ENCODE measurements around the gene CSNK2A2. TPM values are rescaled to one million over a fixed set of nuclear protein-coding genes. Genes with fewer than 3 reads are reported as not detected.

Gene CSNK2A2
- polyA plus RNA-seq, 1 donor from 2014 or later: 36.7 TPM

- H3K4me3 ChIP-seq (ENCODE audit: low read length): no peak overlapping the region
- no peaks in the 10 kb centered on the region for H3K9me2 ChIP-seq (ENCODE audit: insufficient read depth, low read length)
- peaks cover 12% of the 10 kb centered on the region for H3K79me2 ChIP-seq (replicated peaks; ENCODE audit: insufficient read depth, low read length)
- no peaks in the 10 kb centered on the region for H3K9me3 ChIP-seq (ENCODE audit: low read length)
- no peak overlapping the region for H3K27ac ChIP-seq (ENCODE audit: low read length)
- TF ChIP-seq EP300 (conservative IDR thresholded peaks at IDR 0.05; ENCODE audit: poor library complexity, severe bottlenecking): no peak
- TF ChIP-seq REST (IDR thresholded peaks at IDR 0.05; ENCODE audit: borderline replicate concordance): no peak
- TF ChIP-seq, protein P1, sequence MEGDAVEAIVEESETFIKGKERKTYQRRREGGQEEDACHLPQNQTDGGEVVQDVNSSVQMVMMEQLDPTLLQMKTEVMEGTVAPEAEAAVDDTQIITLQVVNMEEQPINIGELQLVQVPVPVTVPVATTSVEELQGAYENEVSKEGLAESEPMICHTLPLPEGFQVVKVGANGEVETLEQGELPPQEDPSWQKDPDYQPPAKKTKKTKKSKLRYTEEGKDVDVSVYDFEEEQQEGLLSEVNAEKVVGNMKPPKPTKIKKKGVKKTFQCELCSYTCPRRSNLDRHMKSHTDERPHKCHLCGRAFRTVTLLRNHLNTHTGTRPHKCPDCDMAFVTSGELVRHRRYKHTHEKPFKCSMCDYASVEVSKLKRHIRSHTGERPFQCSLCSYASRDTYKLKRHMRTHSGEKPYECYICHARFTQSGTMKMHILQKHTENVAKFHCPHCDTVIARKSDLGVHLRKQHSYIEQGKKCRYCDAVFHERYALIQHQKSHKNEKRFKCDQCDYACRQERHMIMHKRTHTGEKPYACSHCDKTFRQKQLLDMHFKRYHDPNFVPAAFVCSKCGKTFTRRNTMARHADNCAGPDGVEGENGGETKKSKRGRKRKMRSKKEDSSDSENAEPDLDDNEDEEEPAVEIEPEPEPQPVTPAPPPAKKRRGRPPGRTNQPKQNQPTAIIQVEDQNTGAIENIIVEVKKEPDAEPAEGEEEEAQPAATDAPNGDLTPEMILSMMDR (IDR thresholded peaks at IDR 0.05; ENCODE audit: poor library complexity, severe bottlenecking): no peak
- no peak overlapping the region for H3K4me2 ChIP-seq (ENCODE audit: low read length)
- H3K9ac ChIP-seq (ENCODE audit: low read length): no peak overlapping the region
- H3K27me3 ChIP-seq (ENCODE audit: insufficient read depth, low read depth, low read length): no peaks in the 10 kb centered on the region
- no peaks in the 10 kb centered on the region for H4K20me1 ChIP-seq (ENCODE audit: insufficient read depth)
- H2AFZ ChIP-seq (ENCODE audit: low read depth, low read length): no peak overlapping the region
- H3F3A ChIP-seq (ENCODE audit: insufficient read depth, low read length, poor library complexity, severe bottlenecking): no peaks in the 10 kb centered on the region
- H3K36me3 ChIP-seq (ENCODE audit: insufficient read depth, low read length): peaks cover 3% of the 10 kb centered on the region
These were observed 2.3 kb upstream of the CSNK2A2 start for GRCh38 chr16:58200004-58200797.

DNA sequence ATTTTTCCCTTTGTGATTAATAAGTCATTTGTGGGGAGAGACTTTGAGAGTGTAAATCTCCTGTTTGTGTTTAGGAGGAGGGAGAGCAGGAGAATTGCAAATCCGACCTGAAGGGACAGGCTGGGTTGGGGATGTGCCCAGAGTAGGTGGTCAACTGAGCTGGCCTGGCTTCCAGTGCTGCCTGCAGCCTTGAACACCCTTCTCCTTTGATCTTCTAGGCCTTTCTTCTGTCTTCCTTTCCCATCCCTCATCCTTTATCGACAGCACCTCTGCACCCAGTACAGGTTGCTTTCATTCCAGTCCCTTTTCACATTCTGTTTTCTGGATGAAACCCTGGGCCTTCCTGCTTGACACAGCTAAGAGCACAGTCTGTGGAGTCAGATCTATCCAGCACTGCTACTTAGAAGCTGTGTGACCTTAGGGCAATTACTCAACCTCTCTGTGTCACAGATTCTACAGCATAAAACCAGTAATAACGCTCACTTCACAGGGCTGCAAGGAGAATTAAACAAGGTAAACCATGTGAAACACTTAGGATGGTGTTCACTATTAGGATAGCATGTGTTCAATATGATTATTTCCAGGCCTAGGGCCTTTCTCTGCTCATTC is 1.0 kb upstream of the CSNK2A2 start:
- H2AFZ ChIP-seq (ENCODE audit: low read depth, low read length): no peak overlapping the region
- H3K79me2 ChIP-seq (replicated peaks; ENCODE audit: insufficient read depth, low read length): peaks cover 14% of the 10 kb centered on the region
- H4K20me1 ChIP-seq (ENCODE audit: insufficient read depth): no peaks in the 10 kb centered on the region
- TF ChIP-seq TAF1 (IDR thresholded peaks at IDR 0.05; ENCODE audit: low read depth) (no peak), EP300 (conservative IDR thresholded peaks at IDR 0.05; ENCODE audit: poor library complexity, severe bottlenecking) (no peak), EZH2 (IDR thresholded peaks at IDR 0.05; ENCODE audit: borderline replicate concordance, insufficient read depth, low read length, poor library complexity, severe bottlenecking) (no peak), SMC3 (conservative IDR thresholded peaks at IDR 0.05; ENCODE audit: poor library complexity) (no peak), POLR2AphosphoS5 (IDR thresholded peaks at IDR 0.05) (no peak), RAD21 (conservative IDR thresholded peaks at IDR 0.05) (no peak), REST (IDR thresholded peaks at IDR 0.05; ENCODE audit: borderline replicate concordance) (no peak), MXI1 (conservative IDR thresholded peaks at IDR 0.05; ENCODE audit: poor library complexity, severe bottlenecking) (no peak)
- TF ChIP-seq, protein P1 (IDR thresholded peaks at IDR 0.05; ENCODE audit: poor library complexity, severe bottlenecking): no peak
- no peak overlapping the region for H3K4me2 ChIP-seq (ENCODE audit: low read length)
- H3K36me3 ChIP-seq (ENCODE audit: insufficient read depth, low read length): peaks cover 3% of the 10 kb centered on the region
- no peak overlapping the region for H3K9ac ChIP-seq (ENCODE audit: low read length)
- H3F3A ChIP-seq (ENCODE audit: insufficient read depth, low read length, poor library complexity, severe bottlenecking): no peaks in the 10 kb centered on the region
- no peak overlapping the region for H3K27ac ChIP-seq (ENCODE audit: low read length)
- no peaks in the 10 kb centered on the region for H3K9me3 ChIP-seq (ENCODE audit: low read length)
- H3K27me3 ChIP-seq (ENCODE audit: insufficient read depth, low read depth, low read length): no peaks in the 10 kb centered on the region
- peak overlapping the region; percentile 68 for H3K4me3 ChIP-seq (ENCODE audit: low read length)
- H3K9me2 ChIP-seq (ENCODE audit: insufficient read depth, low read length): no peaks in the 10 kb centered on the region

All from neural cell (in vitro differentiated cells).